Peyer's patch (tissue), 4 donors: Measurements from ENCODE around the gene TBC1D7. TPM values are rescaled to one million over a fixed set of nuclear protein-coding genes. Genes with fewer than 3 reads are reported as not detected.

Source experiments
- DNase-seq, 3 donors: peaks; one replicate each; pipeline ENCODE4 v3.0.0-alpha.2; 2017 to 2019
- H3K27ac ChIP-seq, 4 donors: fragments of 200-600 bp; sonication (generic); one replicate each; pipeline ENCODE4 v1.5.1; 2016 to 2019
- H3K27me3 ChIP-seq, 2 donors: fragments of 200-600 bp; sonication (generic); one replicate each; pipeline ENCODE4 v1.5.1; 2019
- H3K36me3 ChIP-seq, 3 donors: fragments of 200-600 bp; sonication (generic); one replicate each; pipeline ENCODE4 v1.5.1; 2016 to 2019
- H3K4me1 ChIP-seq, 4 donors: fragments of 200-600 bp; sonication (generic); one replicate each; pipeline ENCODE4 v1.5.1; 2016 to 2019
- H3K4me3 ChIP-seq, 4 donors: fragments of 200-600 bp; sonication (generic); 1 replicate in 3 of 4; 2 replicates in 1 of 4; pipeline ENCODE4 v1.5.1; 2016 to 2019; ENCODE audit warnings: mild to moderate bottlenecking in 1 of 4
- H3K9me3 ChIP-seq, 4 donors: fragments of 200-600 bp; sonication (generic); one replicate each; pipeline ENCODE4 v1.5.1; 2016 to 2019; ENCODE audit warnings: mild to moderate bottlenecking in 1 of 4
- POLR2A ChIP-seq, 2 donors: fragments of 450-650 bp; IDR thresholded peaks; one replicate each; pipeline ENCODE4 v1.5.1; 2017; ENCODE audit warnings: antibody characterized with exemption in 2 of 2, mild to moderate bottlenecking in 2 of 2, moderate library complexity in 2 of 2
- total RNA-seq, 4 donors: library from RNA; depleted of rRNA; stranded (reverse); fragments of >200 nt; gene quantifications; one replicate each; pipeline ENCODE4 v1.1.0, GENCODE V29; 2016
- TF ChIP-seq, protein P1 (sequence below), 6 experiments: fragments of 450-650 bp in 4 of 6; fragments of 200-600 bp in 2 of 6; sonication (generic) in 1 of 6; IDR thresholded peaks; one replicate each; pipeline ENCODE4 v1.5.1; 2017 to 2019; ENCODE audit warnings: antibody characterized with exemption in 6 of 6, mild to moderate bottlenecking in 3 of 6, moderate library complexity in 1 of 6

Gene TBC1D7
- total RNA-seq, 4 donors from 2014 or later = 13.3 to 18.6 (median 16.9) TPM

DNA sequence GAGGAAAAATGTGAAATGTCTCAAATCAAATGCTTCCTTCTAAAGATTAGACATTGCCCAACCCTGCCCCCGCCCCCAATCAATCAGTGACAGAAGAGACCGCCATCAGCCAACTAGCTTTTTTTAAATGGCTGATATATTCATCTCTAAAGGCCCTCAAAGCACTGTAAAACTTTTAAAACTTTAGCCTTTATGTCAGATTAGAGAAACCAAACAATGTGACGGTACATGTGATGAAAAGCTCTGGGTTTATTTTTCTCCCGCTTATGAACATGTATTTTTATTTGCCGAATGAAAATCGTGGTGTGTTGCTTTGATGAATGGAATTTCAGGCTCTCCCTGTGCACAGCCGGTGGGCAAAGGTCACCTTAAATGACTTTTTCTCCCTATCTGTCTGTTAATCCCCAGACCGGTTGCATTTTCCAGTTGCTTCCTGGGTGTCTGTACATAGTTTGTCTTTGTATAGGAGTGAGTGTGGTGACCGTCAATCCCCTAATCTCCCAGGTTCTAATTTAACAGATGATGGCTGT lies 38.5 kb downstream of the TBC1D7 start:
- peak in 1 of 3 donors; percentile 65 for DNase-seq
- peaks cover 0 to 4% (median 0%) of the 10 kb centered on the region in 4 donors for H3K4me1 ChIP-seq
- TF ChIP-seq, protein P1, sequence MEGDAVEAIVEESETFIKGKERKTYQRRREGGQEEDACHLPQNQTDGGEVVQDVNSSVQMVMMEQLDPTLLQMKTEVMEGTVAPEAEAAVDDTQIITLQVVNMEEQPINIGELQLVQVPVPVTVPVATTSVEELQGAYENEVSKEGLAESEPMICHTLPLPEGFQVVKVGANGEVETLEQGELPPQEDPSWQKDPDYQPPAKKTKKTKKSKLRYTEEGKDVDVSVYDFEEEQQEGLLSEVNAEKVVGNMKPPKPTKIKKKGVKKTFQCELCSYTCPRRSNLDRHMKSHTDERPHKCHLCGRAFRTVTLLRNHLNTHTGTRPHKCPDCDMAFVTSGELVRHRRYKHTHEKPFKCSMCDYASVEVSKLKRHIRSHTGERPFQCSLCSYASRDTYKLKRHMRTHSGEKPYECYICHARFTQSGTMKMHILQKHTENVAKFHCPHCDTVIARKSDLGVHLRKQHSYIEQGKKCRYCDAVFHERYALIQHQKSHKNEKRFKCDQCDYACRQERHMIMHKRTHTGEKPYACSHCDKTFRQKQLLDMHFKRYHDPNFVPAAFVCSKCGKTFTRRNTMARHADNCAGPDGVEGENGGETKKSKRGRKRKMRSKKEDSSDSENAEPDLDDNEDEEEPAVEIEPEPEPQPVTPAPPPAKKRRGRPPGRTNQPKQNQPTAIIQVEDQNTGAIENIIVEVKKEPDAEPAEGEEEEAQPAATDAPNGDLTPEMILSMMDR (IDR thresholded peaks at IDR 0.05) = no peak
- TF ChIP-seq POLR2A (IDR thresholded peaks at IDR 0.05) = no peak
- peak overlapping the region in 1 of 4 donors; percentile 9 for H3K27ac ChIP-seq
- peaks cover 0 to 11% (median 0%) of the 10 kb centered on the region in 4 donors for H3K9me3 ChIP-seq
- no peaks in the 10 kb centered on the region for H3K27me3 ChIP-seq
- no peak overlapping the region for H3K4me3 ChIP-seq
- peaks cover 0 to 26% (median 0%) of the 10 kb centered on the region in 3 donors for H3K36me3 ChIP-seq

DNA sequence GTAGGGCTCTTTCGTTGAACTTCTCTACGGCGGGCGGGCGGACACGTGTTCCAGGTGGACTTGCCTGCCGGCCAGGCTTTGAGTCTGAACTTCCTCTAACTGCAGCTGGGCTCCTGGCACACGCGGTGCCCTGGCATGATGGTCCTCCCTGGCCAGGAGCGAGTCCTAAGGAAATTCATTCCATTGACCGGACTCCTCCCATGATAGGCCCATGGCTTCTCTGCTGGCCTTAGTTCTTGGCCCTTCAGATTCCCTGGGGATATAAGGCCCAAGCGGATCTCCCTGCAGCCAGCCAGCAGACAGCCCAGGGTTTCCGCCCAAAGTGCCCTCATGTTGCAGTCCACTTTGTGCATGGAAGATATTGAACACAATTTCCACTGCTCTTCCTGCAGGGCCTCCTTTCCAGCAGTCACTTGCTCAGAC lies 39.4 kb downstream of the TBC1D7 start:
- H3K4me3 ChIP-seq = no peak overlapping the region
- peaks cover 0 to 17% (median 0%) of the 10 kb centered on the region in 3 donors for H3K36me3 ChIP-seq
- H3K4me1 ChIP-seq = peaks cover 0 to 4% (median 0%) of the 10 kb centered on the region in 4 donors
- no peaks in the 10 kb centered on the region for H3K27me3 ChIP-seq
- no peak overlapping the region for H3K27ac ChIP-seq
- peaks cover 0 to 11% (median 0%) of the 10 kb centered on the region in 4 donors for H3K9me3 ChIP-seq
- DNase-seq = peak in 2 of 3 donors; percentile 13 to 25
- TF ChIP-seq, protein P1 (IDR thresholded peaks at IDR 0.05) = no peak
- no peak for TF ChIP-seq POLR2A (IDR thresholded peaks at IDR 0.05)

DNA sequence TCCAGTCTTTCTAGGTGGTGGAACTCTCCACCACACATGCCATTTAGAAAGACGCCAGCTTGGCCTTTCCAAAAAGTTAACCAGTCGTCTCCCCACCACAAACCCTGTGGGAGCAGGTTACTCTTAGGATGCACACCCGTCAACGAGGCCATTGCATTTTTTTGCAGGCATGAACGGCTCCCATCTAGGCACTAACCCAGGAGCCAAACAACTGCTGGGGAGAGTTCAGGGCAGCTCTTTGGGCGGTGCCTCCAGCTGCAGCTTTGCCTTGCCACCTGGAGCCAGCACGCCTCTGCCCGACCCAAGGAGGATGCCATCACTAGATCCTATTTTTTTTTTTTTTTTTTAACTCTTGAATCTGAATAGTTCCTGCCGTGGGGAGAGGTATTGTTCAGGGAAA lies 39.9 kb downstream of the TBC1D7 start:
- Histone ChIP-seq H3K27me3 (no peaks in the 10 kb centered on the region), H3K4me1 (peaks cover 0 to 4% (median 0%) of the 10 kb centered on the region in 4 donors), H3K4me3 (no peak overlapping the region), H3K36me3 (peaks cover 0 to 12% (median 0%) of the 10 kb centered on the region in 3 donors), H3K9me3 (peaks cover 0 to 11% (median 0%) of the 10 kb centered on the region in 4 donors), H3K27ac (no peak overlapping the region)
- TF ChIP-seq, protein P1 (IDR thresholded peaks at IDR 0.05) = no peak
- no peak for TF ChIP-seq POLR2A (IDR thresholded peaks at IDR 0.05)
- peak in 2 of 3 donors; percentile 13 to 24 for DNase-seq

DNA sequence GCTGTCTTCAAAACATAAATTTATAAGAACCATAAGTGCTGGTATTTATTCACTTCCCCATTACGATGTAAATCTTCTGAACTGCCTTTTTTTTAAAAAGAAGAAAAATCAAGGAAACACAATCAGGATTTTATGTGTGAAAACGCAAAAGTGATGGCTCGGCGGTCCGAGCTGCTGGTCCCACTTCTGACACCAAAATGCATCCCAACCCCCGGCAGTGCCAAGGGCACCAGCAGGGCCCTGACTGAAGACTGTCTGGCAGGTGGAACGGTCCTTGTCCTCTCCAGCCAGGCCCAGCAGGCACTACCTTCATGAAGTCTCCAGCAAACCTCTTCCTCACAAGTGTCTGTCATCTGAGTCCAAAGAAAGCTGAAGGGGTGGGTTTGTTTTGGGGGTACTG lies 41.2 kb downstream of the TBC1D7 start:
- H3K27ac ChIP-seq = no peak overlapping the region
- H3K9me3 ChIP-seq = peaks cover 0 to 11% (median 0%) of the 10 kb centered on the region in 4 donors
- H3K4me3 ChIP-seq = no peak overlapping the region
- peaks cover 0 to 4% (median 0%) of the 10 kb centered on the region in 4 donors for H3K4me1 ChIP-seq
- DNase-seq = no peak
- TF ChIP-seq, protein P1 (IDR thresholded peaks at IDR 0.05) = no peak
- no peaks in the 10 kb centered on the region for H3K27me3 ChIP-seq
- peaks cover 0 to 6% (median 0%) of the 10 kb centered on the region in 3 donors for H3K36me3 ChIP-seq

DNA sequence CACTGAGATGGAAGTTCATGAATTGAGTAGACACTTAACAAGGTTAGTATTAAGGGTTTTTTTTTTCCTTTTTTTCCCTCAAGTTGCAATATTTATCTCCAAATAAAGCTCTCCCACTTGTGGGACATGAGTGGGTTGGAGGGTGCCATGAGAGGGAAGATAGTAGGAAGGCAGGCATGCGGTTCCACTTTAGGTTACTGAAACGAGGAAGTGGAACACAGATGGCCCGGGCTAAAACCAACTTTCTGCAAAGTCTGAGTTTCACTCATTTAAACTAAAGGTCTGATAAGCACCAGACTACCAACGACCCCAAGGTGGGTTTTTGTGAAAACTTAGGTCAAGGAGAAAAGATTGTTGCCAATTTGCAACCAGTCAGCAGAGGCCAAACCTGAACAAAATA lies 42.2 kb downstream of the TBC1D7 start:
- Histone ChIP-seq H3K27me3 (no peaks in the 10 kb centered on the region), H3K4me3 (no peak overlapping the region), H3K36me3 (peaks cover 0 to 6% (median 0%) of the 10 kb centered on the region in 3 donors), H3K4me1 (peaks cover 0 to 4% (median 0%) of the 10 kb centered on the region in 4 donors), H3K27ac (peak overlapping the region in 1 of 4 donors; percentile 27), H3K9me3 (peaks cover 0 to 11% (median 0%) of the 10 kb centered on the region in 4 donors)
- DNase-seq = peak in 1 of 3 donors; percentile 57
- TF ChIP-seq POLR2A (IDR thresholded peaks at IDR 0.05) = no peak
- TF ChIP-seq, protein P1 (IDR thresholded peaks at IDR 0.05) = no peak
